Measurements from ENCODE around the gene PRC1.
"Not testable (repeated sequence)": the region's sequence is repeated elsewhere in the genome, so short reads cannot be mapped to it uniquely, and the experiment has no call there.

The PRC1 gene

DNA sequence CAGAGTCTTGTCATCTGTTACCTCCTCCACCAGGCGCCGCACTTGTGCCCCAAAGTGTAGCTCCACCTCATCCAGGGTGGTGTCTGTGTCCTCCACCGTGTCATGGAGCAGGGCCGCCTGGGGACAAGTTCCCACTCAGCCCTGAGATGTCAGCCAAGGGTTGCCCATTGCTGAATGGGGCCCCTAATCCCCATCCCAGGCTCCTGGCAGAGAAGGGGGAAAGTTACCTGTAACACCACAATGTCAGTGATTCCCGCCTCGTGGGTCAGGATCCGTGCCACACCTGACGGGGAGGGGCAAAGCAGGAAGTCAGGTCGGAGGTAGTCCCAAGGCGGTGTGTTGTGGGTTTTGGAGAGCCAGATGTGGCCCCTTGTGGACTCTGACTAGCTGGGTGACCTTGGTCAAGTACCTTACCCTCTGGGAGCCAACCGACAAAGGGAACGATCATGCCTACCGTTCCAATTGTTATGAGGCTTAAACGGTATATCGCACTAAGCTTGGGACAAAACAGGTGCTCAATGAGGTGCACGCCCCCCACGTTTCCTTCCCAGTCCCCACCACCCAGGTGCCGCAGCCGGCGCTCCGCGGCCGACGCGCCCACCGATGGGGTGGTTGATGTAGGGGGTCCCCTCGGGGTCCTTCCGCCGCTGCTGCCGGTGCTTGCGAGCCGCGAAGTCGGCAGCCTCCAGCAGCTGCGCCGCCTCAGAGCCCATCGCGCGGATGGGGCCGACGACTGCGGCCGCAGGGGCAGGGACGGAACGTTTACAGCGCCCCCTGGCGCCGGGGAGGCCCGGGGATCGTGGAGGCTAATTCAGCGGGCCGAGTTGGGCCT lies 62.3 kb downstream of the PRC1 start, which contains the start of gene HDDC3:
Gene HDDC3 (minus strand): TSS at position 722 of the 832 bp plus-strand sequence. CDS start 9 bp downstream, at position 713.
- DNase-seq: peak; percentile 97

DNA sequence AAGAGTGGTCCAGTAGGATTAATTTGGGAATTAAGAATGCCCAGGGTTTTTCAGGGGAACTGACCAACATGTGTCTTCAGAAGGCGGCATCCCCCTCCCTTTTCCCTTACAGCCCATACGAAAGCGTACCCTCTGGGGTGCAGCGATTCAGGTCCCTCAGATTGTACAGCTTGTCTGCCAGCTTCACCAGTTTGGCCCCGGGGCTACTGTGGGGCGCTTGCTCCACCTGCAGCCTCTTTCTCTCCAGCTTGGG lies 62.8 kb downstream of the PRC1 start:
- no peak for DNase-seq

DNA sequence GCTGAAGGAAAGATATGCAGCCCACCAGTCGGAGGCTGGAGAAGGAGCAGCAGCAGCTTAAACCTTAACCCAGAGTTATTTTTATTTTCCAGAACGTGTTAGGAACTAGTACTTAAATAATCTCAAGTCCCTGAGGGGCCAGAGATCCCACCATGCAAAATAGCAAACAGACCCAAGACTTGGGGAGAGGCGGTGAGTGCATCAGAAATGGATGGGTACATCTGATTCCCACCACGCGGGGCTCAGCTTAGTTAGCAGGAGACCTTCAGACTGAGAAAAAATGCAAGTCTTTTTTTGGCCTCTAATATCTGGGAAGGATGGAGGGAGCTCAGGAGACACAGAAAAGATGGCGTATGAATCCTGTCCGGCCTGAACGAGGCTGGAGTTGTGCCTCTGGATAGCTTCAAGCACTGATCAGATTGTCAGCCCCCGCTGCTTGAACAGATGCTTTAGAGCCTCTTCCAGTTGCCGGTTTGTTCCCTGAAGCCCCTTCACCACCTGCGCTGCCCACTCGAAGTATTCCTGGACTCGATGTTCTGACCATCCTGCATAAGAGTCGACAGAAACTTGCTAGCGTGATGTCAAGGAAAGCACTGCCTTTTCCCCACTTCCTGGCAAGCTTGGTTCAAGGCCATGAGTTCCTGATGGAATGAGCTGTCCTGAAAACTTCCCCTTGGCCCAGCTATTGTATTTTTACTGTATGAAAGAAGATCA lies 63.3 kb downstream of the PRC1 start:
- peak; percentile 28 for DNase-seq

DNA sequence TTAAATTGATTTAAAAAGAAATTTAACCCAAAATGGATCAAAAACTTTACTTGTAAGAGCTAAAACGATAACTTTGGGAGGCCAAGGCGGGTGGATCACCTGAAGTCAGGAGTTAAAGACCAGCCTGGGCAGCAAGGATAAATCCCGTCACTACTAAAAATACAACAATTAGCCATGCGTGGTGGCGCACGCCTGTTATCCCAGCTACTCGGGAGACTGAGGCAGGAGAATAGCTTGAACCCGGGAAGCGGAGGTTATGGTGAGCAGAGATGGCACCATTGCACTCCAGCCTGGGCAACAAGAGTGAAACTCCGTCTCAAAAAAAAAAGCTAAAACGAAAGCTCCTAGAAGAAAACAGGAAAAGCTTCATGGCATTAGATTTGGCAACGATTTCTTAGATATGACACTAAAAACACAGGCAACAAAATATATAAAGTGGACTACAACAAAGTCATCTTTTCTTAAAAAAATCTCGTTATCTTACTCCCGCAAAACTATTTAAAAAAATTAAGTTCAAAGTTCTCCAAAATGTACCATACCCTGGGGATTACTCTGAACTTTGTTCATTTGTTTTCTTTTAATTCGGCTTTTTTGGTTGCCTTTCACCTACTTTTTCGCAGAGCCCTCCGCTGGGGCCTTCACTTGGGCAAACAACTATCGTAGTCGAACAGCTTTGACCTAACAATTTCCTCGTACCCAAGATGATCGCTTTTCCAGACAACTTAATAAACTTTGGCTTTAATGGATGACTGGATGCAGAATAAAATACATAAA lies 64.9 kb downstream of the PRC1 start:
- DNase-seq: no peak

DNA sequence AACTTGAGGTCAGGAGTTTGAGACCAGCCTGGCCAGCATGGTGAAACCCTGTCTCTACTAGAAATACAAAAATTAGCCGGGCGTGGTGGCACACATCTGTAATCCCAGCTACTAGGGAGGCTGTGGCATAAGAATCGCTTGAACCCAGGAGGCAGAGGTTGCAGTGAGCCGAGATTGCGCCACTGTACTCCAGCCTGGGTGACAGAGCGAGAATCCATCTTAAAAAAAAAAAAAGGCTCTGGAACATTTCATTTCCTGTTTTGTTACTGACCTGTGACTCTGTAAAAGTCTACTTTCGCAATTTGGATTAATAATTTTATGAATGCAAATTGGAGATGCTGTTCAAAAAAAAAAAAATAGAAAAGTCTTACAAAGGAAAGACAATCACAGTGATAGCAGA lies 66.2 kb downstream of the PRC1 start:
- DNase-seq: not testable (repeated sequence)

DNA sequence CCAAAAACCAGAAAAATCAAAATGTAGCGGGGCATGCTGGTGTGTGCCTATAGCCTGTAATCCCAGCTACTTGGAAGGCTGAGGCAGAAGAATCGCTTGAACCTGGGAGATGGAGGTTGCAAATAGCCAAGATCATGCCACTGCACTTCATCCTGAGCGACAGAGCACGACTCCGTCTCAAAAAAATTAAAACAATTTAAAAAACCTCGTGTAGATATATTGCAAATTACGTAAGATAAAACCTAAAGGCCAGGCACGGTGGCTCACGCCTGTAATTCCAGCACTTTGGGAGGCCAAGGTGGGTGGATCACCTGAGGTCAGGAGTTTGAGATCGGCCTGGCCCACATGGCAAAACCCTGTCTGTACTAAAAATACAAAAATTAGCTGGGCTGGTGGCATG lies 67.6 kb downstream of the PRC1 start:
- DNase-seq: not testable (repeated sequence)

DNA sequence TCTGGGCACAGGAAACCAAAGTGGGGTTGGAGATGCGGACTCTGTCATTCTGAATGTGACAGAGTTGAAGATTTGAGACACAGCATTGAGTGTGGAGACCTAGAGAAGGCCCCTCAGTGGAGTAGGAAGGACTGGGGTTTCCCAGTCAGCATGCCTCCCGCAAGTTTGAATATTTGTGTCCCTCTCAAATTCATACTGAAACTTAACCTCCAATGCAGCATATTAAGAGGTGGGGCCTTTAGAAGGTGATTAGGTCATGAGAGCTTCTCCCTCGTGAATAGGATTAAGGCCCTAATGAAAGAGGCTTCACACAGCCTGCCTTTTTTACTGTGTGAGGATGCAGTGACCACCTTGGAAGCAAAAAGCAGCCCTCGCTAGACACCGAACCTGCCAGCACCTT lies 70.0 kb downstream of the PRC1 start:
- no peak for DNase-seq

DNA sequence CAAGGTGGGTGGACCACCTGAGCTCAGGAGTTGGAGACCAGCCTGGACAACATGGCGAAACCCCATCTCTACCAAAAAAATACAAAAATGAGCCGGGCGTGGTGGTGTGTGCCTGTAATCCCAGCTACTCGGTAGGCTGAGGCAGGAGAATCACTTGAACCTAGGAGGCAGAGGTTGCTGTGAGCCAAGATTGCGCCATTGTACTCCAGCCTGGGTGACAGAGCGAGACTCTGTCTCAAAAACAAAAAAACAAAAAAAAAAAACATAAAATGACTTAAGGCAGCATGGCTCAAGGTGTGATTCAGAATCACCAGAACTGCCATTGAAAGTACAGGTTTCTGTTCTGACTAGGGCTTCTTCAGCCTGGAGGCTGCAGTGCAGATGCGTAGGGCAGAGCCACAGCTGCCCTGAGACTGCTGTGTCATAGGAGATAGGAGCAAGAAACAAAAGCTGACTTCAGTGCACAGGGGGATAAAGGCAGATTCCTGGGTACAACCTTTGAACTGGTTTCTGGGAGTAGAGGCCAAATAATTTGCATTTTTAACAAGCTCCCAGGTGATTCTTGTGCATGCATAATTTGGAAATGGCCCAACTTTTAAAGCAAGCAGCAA lies 71.5 kb downstream of the PRC1 start:
- peak; percentile 61 for DNase-seq

DNA sequence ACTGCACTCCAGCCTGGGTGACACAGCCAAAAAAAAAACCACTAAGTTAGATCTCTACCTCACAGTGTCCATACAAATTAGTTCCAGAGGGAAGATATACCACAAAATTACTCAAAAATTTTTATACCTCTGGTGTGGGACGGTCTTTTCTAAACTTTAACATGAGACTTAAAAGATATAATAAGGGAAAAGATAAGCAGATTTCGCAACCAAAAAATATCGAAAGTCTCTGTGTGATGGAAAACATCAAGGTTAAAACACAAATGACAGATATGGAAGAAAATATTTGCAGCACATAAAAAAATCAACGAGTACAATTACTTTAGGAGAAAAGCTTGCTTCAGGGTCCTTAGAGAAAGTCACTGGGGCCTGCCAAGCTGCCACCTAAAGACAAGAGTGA lies 72.4 kb downstream of the PRC1 start:
- no peak for DNase-seq

DNA sequence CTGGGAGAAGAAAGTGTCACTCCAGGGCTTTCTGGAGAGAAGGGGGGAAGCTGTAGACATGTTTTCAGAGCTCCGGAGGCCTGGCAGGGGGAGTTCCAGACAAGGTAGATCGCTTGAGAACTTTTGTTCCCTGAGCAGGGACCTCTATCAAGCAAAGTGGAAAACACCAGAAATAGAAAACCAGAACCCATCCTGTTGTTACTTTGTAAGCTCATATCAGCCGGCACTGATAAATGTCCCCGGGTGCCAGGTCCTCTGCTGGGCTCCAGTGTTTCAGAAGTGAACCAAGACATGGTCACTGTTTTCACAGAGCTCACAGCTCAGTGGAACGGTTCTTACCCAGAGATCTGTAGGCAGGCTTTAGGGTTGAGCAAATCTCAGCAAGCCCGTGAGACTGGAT lies 75.5 kb downstream of the PRC1 start:
- DNase-seq: no peak

DNA sequence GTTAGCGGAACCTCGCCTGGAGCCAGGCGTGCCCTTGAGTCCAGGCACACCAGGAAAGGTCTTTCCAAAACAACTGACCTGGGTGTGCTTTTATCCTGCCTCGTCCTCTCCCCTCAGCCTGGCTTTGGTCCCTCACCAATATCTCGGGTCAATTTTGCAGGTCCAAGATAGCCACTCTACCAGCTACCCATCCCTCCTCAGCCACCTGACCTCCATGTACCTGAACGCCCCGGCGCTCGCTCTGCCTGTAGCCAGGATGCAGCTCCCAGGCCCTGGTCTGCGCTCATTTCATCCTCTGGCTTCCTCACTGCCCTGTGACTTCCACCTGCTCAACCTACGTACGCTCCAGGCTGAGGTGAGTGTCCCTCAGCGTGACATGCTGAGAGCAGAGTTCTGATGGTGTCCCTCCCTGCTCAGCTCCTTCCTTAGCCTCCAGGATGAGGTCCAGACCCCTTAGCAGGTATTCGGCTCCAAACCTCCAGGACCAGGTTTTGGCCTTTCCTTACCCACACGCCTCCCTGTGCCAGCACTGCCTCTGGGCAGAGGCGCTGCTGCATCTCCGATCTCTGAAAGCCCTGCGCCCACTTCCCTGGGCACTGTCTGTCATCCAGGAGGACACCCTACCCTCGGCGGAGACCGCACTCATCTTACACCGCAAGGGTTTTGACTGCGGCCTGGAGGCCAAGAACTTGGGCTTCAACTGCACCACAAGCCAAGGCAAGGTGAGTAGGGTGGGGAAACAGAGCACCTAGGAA lies 76.1 kb downstream of the PRC1 start:
- DNase-seq: no peak

DNA sequence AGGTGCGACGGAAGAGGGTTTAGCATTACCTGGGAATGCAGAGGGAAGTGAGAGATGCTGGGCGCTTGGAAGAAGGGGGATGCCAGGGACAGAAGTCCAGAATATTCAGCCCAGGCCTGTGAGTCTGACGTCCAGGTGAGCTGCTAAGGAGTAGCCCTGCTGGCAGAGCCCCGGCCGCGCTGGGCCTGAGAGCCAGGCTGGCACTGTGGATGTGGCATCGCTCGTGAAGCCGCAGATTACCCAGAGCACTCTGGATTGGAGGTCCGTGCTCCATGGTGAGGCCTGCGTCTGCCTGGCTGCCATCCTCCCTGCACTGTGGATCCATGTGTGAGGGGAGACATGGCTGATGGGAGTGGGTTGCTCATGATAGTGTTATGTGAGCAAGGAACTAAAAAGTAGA lies 76.8 kb downstream of the PRC1 start:
- no peak for DNase-seq

DNA sequence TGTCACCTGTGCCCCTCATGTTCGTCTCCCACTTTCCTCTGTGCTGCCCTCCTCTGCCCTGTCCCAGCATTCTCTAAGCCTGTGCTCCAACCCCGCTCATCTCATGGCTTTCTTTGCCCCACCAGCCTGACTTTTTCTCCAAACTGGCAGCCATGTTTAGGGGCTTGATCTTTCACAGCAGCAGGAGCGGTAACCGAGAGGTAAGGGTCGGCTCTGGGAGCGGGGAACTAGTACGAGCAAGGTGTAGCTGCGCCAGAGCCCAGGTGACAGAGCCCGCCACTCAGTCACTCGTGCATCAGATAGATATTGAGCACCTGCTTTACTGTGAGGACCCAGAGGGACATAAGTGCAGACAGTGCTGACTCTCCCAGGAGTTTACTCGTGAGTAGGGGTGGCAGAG lies 77.9 kb downstream of the PRC1 start:
- no peak for DNase-seq
